Smooth muscle cell (in vitro differentiated cells): Measurements from ENCODE around the gene MSH5. TPM values are rescaled to one million over a fixed set of nuclear protein-coding genes. Genes with fewer than 3 reads are reported as not detected.

Experiments
- DNase-seq: peaks from one replicate; lab custom pipeline; 2025; ENCODE audit not compliant: unreplicated experiment; lab: John Stamatoyannopoulos, UW
- H2AFZ ChIP-seq: fragments of 200-600 bp; sonication (generic); 2 replicates; pipeline ENCODE4 v1.6.0; 2016; ENCODE audit warnings: antibody characterized with exemption, low read depth, mild to moderate bottlenecking
- H3F3A ChIP-seq: fragments of 200-600 bp; sonication (generic); 2 replicates; pipeline ENCODE4 v1.6.0; 2017; ENCODE audit warnings: antibody characterized with exemption, low read depth
- H3K27ac ChIP-seq: fragments of 200-600 bp; sonication (generic); 2 replicates; pipeline ENCODE4 v1.5.1; 2016; ENCODE audit warnings: low read depth, mild to moderate bottlenecking
- H3K27me3 ChIP-seq: fragments of 200-600 bp; sonication (generic); 2 replicates; pipeline ENCODE4 v1.6.1; 2016; ENCODE audit warnings: low read depth, mild to moderate bottlenecking
- H3K36me3 ChIP-seq: fragments of 200-600 bp; sonication (generic); 2 replicates; pipeline ENCODE4 v1.5.1; 2016; ENCODE audit warnings: low read depth
- H3K4me1 ChIP-seq: fragments of 200-600 bp; sonication (generic); 2 replicates; pipeline ENCODE4 v1.5.1; 2016; ENCODE audit warnings: low read depth
- H3K4me2 ChIP-seq: fragments of 200-600 bp; sonication (generic); 2 replicates; pipeline ENCODE4 v1.6.0; 2016; ENCODE audit warnings: mild to moderate bottlenecking
- H3K4me3 ChIP-seq: fragments of 200-600 bp; sonication (generic); 2 replicates; pipeline ENCODE4 v1.5.1; 2016; ENCODE audit warnings: mild to moderate bottlenecking
- H3K79me2 ChIP-seq: fragments of 200-600 bp; sonication (generic); 2 replicates; pipeline ENCODE4 v1.6.0; 2016; ENCODE audit warnings: low read depth, mild to moderate bottlenecking
- H3K9ac ChIP-seq: fragments of 200-600 bp; sonication (generic); 2 replicates; pipeline ENCODE4 v1.6.0; 2016; ENCODE audit warnings: low read depth
- H3K9me3 ChIP-seq: fragments of 200-600 bp; sonication (generic); replicated peaks from 2 replicates; pipeline ENCODE4 v1.5.1; 2016; ENCODE audit warnings: low read depth
- H4K20me1 ChIP-seq: fragments of 200-600 bp; sonication (generic); 2 replicates; pipeline ENCODE4 v1.6.0; 2016; ENCODE audit warnings: low read depth
- CTCF ChIP-seq: fragments of 200-600 bp; sonication (generic); IDR thresholded peaks from 2 replicates; pipeline ENCODE4 v1.5.1; 2017; ENCODE audit warnings: borderline replicate concordance, mild to moderate bottlenecking, antibody characterized with exemption; ENCODE audit not compliant: insufficient read depth, poor library complexity, severe bottlenecking
- WGBS: methylation state at CpG from one replicate; pipeline ENCODE4 v1.1.7; 2016; ENCODE audit warnings: low lambda C conversion rate; 5-methylcytosine and 5-hydroxymethylcytosine counted together
- polyA plus RNA-seq: library from polyadenylated mRNA; unstranded; fragments of >200 nt; fragmentation: Nextera tagmentation; extraction: Ambion mirVana; gene quantifications from 2 replicates; pipeline ENCODE4 v1.2.1, GENCODE V29; 2016
- total RNA-seq: library from RNA; depleted of rRNA; stranded (reverse); fragments of >200 nt; gene quantifications from 2 replicates; pipeline ENCODE4 v1.2.3, GENCODE V29; 2014

The MSH5 gene
- total and polyA plus RNA-seq, 2 experiments from 2014 or later = 4.7 to 10.6 TPM

- H3K27ac ChIP-seq = no peak overlapping the region
- no peaks in the 10 kb centered on the region for H3K9me3 ChIP-seq
- H3K4me1 ChIP-seq = peaks cover 12% of the 10 kb centered on the region
- H3K79me2 ChIP-seq = peaks cover 14% of the 10 kb centered on the region
- no peak for TF ChIP-seq CTCF
- H4K20me1 ChIP-seq = peaks cover 36% of the 10 kb centered on the region
- 95% methylated on average over 40 of the region's 41 CpGs for WGBS
- H2AFZ ChIP-seq = no peak overlapping the region
- H3K4me2 ChIP-seq = peak overlapping the region; percentile 95
- no peaks in the 10 kb centered on the region for H3K36me3 ChIP-seq
- no peak overlapping the region for H3K4me3 ChIP-seq
- no peak for DNase-seq
- peaks cover 36% of the 10 kb centered on the region for H3F3A ChIP-seq
- no peak overlapping the region for H3K9ac ChIP-seq
- H3K27me3 ChIP-seq = no peaks in the 10 kb centered on the region
Observed at GRCh38 chr6:31727717-31728671, 11.8 kb upstream of the MSH5 start.

GRCh38 chr6:31728767-31729514, 10.9 kb upstream of the MSH5 start, which contains the start of gene DDAH2:
TSS of gene DDAH2 (minus strand) at chr6:31729299. CDS start at chr6:31729161, 138 bp downstream.
- peak within 1 kb of the TSS; percentile 79 for H3K27ac ChIP-seq
- 43% methylated on average over 35 of the region's 36 CpGs for WGBS
- H3K4me1 ChIP-seq = peaks cover 14% of the 10 kb centered on the region
- no peak for DNase-seq
- H3K27me3 ChIP-seq = no peaks in the 10 kb centered on the region
- no peaks in the 10 kb centered on the region for H3K9me3 ChIP-seq
- TF ChIP-seq CTCF = no peak
- no peaks in the 10 kb centered on the region for H3K36me3 ChIP-seq
- H3F3A ChIP-seq = peaks cover 44% of the 10 kb centered on the region
- peak within 1 kb of the TSS; percentile 89 for H3K4me3 ChIP-seq
- no peak within 1 kb of the TSS for H2AFZ ChIP-seq
- peak within 1 kb of the TSS; percentile 48 for H3K9ac ChIP-seq
- H3K79me2 ChIP-seq = peaks cover 24% of the 10 kb centered on the region
- H4K20me1 ChIP-seq = peaks cover 45% of the 10 kb centered on the region
- peak within 1 kb of the TSS; percentile 95 for H3K4me2 ChIP-seq

GRCh38 chr6:31729515-31729978, 10.3 kb upstream of the MSH5 start:
- Histone ChIP-seq H3K79me2 (peaks cover 30% of the 10 kb centered on the region), H3K4me1 (peaks cover 20% of the 10 kb centered on the region), H3K9me3 (no peaks in the 10 kb centered on the region), H3K27ac (peak overlapping the region; percentile 79), H3K27me3 (no peaks in the 10 kb centered on the region), H3K36me3 (no peaks in the 10 kb centered on the region), H4K20me1 (peaks cover 51% of the 10 kb centered on the region), H3K4me3 (peak overlapping the region; percentile 89), H3K4me2 (peak overlapping the region; percentile 95), H3K9ac (peak overlapping the region; percentile 48), H2AFZ (no peak overlapping the region), H3F3A (peaks cover 50% of the 10 kb centered on the region)
- 1% methylated on average over 22 of the region's 29 CpGs for WGBS
- TF ChIP-seq CTCF = peak; percentile 66
- peak; percentile 87 for DNase-seq
